Mesenteric fat pad (tissue), 1 donor: ENCODE measurements around the gene SLC23A2. TPM values are rescaled to one million over a fixed set of nuclear protein-coding genes. Genes with fewer than 3 reads are reported as not detected.
A peak's percentile ranks its signal among the peaks of the same experiment; 100 is the strongest.

ENCODE experiments used
- DNase-seq: peaks from one replicate; pipeline ENCODE4 v3.0.0-alpha.2; 2020; ENCODE audit warnings: low spot score
- total RNA-seq: library from RNA; stranded (reverse); fragmentation: NEBNext Ultra II Directional; extraction: Animal tissue kit (Norgen Biotek cat#: 25700); gene quantifications from one replicate; pipeline ENCODE4 v1.2.1, GENCODE V29; 2021
- donor health status: DM: yes; HTN: yes; CAD: no.

SLC23A2 gene
- total RNA-seq, 1 donor from 2014 or later = 22.2 TPM

- DNase-seq = peak; percentile 62
These were observed 180.3 kb downstream of the SLC23A2 start for GRCh38 chr20:4820806-4821518.

- DNase-seq = no peak
These were observed 181.4 kb downstream of the SLC23A2 start for GRCh38 chr20:4819901-4820300.

- no peak for DNase-seq
These were observed 184.1 kb downstream of the SLC23A2 start for GRCh38 chr20:4817230-4817671.

GRCh38 chr20:4815628-4816027, 185.7 kb downstream of the SLC23A2 start:
- peak; percentile 73 for DNase-seq

GRCh38 chr20:4814696-4815252, 186.5 kb downstream of the SLC23A2 start:
- DNase-seq = peak; percentile 88

- DNase-seq = peak; percentile 37
These were observed 187.2 kb downstream of the SLC23A2 start for GRCh38 chr20:4813863-4814695.

- peak; percentile 88 for DNase-seq
These were observed 188.0 kb downstream of the SLC23A2 start for GRCh38 chr20:4813076-4813862.

GRCh38 chr20:4812641-4813075, 188.7 kb downstream of the SLC23A2 start:
- peak; percentile 71 for DNase-seq

GRCh38 chr20:4812216-4812615, 189.1 kb downstream of the SLC23A2 start:
- no peak for DNase-seq

- peak; percentile 88 for DNase-seq
These were observed 189.6 kb downstream of the SLC23A2 start for GRCh38 chr20:4811661-4812181.

GRCh38 chr20:4811257-4811656, 190.1 kb downstream of the SLC23A2 start:
- DNase-seq = peak; percentile 20

- DNase-seq = peak; percentile 62
These were observed 190.8 kb downstream of the SLC23A2 start for GRCh38 chr20:4810426-4811019.

GRCh38 chr20:4809707-4810106, 191.6 kb downstream of the SLC23A2 start:
- DNase-seq = peak; percentile 75

- DNase-seq = peak; percentile 20
These were observed 192.4 kb downstream of the SLC23A2 start for GRCh38 chr20:4808872-4809271.

GRCh38 chr20:4805663-4806449, 195.5 kb downstream of the SLC23A2 start:
- DNase-seq = peak; percentile 83

GRCh38 chr20:4802527-4802926, 198.8 kb downstream of the SLC23A2 start:
- DNase-seq = no peak
